Fibroblast of mammary gland (primary cell): Measurements from ENCODE around the gene MAP3K4.

ENCODE experiments used
- DNase-seq: peaks from one replicate; pipeline ENCODE4 v3.0.0-alpha.2; 2010; ENCODE audit warnings: low read depth
- H3K4me3 ChIP-seq: 2 replicates; pipeline ENCODE4 v1.5.1; 2011; ENCODE audit warnings: low read depth, mild to moderate bottlenecking, low read length, moderate library complexity; ENCODE audit not compliant: control insufficient read depth
- TF ChIP-seq, protein P1 (sequence below): conservative IDR thresholded peaks from 2 replicates; pipeline ENCODE4 v1.5.1; 2011; ENCODE audit warnings: low read depth, low read length, inconsistent platforms; ENCODE audit not compliant: control insufficient read depth, insufficient read depth

The MAP3K4 gene

GRCh38 chr6:160952633-160953281 is 38.8 kb upstream of the MAP3K4 start:
- DNase-seq, result peak; percentile 28
- TF ChIP-seq, protein P1, sequence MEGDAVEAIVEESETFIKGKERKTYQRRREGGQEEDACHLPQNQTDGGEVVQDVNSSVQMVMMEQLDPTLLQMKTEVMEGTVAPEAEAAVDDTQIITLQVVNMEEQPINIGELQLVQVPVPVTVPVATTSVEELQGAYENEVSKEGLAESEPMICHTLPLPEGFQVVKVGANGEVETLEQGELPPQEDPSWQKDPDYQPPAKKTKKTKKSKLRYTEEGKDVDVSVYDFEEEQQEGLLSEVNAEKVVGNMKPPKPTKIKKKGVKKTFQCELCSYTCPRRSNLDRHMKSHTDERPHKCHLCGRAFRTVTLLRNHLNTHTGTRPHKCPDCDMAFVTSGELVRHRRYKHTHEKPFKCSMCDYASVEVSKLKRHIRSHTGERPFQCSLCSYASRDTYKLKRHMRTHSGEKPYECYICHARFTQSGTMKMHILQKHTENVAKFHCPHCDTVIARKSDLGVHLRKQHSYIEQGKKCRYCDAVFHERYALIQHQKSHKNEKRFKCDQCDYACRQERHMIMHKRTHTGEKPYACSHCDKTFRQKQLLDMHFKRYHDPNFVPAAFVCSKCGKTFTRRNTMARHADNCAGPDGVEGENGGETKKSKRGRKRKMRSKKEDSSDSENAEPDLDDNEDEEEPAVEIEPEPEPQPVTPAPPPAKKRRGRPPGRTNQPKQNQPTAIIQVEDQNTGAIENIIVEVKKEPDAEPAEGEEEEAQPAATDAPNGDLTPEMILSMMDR, result no peak
- no peak overlapping the region for H3K4me3 ChIP-seq

GRCh38 chr6:160955508-160956295 is 35.9 kb upstream of the MAP3K4 start:
- H3K4me3 ChIP-seq, result no peak overlapping the region
- TF ChIP-seq, protein P1, result no peak
- no peak for DNase-seq

DNA sequence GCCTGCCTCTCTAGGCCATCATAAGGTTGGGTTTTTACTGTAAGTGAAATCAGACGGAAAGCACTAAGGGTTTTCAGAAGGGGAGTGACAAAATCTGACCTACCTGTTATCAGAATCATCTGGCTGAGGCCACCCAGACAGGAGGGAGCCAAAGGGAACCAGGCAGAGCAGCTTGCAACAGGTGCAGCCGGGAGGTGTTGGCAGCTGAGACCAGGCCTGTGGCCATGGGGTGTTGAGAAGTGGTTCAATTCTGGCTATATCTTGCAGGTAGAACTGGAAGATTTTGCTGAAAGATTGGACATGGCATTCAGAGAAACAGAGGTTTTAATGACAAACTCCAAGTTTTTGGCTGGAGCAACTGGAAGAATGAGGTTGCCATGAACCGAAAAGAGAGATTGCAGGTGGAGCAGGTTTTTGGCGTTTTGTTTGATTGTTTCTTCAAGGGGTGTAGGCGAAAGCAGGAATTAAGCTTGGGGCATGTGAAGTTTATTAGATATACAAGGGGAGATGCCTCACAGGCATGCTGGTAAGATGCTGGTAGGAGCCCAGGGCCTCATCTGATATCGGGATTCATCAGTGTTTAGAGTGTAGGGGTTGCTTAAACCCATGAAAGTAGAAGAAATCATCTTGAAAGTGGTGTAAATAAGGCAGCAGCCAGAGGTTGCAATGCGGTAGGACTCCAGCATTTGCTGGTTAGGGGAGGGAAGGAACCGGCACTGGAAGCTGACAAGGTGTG is 35.1 kb upstream of the MAP3K4 start:
- H3K4me3 ChIP-seq, result no peak overlapping the region
- no peak for DNase-seq
- TF ChIP-seq, protein P1, result no peak

DNA sequence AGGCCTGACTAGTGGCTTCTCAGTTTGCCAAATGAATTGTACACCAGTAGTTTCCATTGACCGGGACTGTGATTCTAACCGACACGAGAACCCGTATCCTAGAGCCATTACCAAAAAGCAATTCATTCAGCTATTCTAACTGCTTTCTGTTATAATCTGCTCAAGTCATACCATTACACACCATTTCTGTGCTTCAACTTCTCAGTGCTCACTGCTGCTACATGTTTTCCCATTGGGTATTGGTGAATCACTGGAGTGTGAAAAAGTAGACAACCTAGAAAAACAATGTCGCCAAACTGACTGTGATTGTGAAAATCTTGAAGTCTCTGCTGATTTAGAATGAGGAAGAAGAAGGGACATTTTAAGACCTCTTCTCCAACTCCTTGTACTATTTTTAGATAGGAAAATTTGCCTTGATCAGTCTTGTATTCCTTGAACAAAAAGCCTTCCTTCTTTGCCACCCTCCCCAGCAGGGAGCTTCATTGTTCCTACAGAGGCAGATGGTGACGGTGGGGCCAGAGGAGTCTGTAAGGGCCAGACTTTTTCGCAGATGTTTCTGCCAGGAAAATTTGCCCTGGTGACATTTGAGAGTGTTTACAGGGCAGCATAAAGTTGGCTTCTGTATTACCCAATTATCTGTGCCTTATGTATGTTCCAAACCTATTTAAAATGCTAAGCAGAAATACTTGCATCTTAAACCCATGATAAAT is 31.7 kb upstream of the MAP3K4 start:
- TF ChIP-seq, protein P1, result no peak

DNA sequence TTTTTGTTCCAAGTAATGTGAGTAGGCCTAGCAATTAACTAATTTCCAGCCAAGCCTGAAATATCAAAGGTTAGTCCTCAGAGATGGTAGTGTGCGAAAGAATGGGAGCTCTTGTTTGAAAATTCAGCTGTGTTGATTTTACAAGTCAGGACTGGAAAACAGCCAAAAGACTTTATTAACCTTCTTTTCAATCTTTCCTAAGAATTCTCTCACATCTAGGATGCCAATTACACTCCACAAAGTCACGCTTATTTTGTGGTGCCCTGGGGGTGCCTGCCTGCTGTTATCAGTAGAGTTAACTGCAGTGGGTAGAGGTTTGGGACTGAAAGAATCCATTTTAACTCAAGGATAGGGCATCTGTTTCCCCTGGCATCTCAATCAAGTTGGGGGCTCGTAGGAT is 30.7 kb upstream of the MAP3K4 start:
- no peak overlapping the region for H3K4me3 ChIP-seq

More for the DNA sequence above, 31.7 kb upstream of the MAP3K4 start:
- no peak overlapping the region for H3K4me3 ChIP-seq
- no peak for DNase-seq

More for the DNA sequence above, 30.7 kb upstream of the MAP3K4 start:
- TF ChIP-seq, protein P1, result no peak
- no peak for DNase-seq
